SIG-M5 (cell line): ENCODE data around the gene TEN1.
"Not testable (repeated sequence)": the region's sequence is repeated elsewhere in the genome, so short reads cannot be mapped to it uniquely, and the experiment has no call there.

Experiments used
- DNase-seq: peaks from one replicate; lab custom pipeline; 2025; lab: John Stamatoyannopoulos, UW

Gene TEN1, protein sequence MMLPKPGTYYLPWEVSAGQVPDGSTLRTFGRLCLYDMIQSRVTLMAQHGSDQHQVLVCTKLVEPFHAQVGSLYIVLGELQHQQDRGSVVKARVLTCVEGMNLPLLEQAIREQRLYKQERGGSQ

DNA sequence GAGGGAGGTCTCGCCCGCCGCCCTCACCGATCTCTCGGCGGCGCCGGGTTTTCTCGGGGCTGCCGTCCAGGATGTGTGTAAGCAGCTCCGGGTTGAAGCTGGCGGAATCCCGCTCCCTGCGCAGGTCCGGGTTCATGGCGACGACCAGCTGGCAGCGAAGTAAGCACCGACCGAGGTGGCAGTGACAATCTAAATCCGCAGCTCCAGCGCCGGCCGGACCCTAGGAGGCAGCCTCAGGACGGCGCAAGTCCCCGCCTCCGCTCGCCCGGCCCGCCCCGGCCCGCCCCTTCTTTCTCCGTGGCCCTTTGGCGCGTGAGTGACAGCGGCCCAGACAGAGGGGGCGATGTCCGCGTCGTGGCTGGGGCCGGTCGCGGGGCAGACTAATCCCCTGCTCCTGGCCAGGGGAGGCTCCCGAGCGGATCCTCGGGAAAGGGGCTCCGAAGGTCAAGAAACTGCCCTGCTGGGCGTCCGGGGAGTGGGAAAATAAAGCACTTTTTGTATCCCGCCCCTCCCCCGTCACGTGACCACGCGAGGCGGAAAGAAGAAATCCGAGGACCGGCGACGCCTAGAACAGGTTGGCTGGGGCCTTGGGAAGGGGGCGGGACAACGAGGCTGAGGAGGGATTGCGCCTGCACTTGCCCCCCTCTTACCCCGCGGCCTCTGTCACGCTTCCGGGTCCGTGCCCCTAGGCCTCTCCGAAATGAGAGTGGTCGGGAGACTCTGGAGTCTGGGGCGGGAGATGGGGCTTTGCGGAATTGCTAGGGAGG is at the start of gene TEN1, which contains the start of gene ACOX1:
Gene TEN1, plus strand, starts transcription at position 303 of the 767 bp plus-strand sequence. CDS start 6,953 bp downstream, outside the sequence.
Gene ACOX1, minus strand, starts transcription at position 229 of the 767 bp plus-strand sequence. Its CDS starts 93 bp downstream, at position 136.
- DNase-seq: peak; percentile 76

DNA sequence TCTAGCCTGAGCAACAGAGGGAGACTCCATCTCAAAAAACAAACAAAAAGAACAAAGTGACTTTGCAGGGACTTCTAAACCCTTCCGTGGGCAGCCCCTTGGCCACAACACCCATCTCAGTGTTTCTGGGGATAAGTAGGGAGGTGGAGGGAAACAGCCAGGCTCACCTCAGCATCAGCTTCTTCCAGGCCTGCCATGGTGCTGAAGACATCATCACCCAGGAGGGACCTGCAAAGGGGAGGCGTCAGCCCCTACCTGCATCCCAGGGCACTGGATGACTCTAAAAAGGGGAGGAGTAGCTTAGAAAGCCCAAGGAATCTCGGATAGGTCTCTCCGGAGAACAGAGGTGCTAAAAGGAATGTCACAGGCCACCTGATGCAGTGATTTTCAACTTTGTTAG is 48.0 kb upstream of the TEN1 start:
- no peak for DNase-seq

DNA sequence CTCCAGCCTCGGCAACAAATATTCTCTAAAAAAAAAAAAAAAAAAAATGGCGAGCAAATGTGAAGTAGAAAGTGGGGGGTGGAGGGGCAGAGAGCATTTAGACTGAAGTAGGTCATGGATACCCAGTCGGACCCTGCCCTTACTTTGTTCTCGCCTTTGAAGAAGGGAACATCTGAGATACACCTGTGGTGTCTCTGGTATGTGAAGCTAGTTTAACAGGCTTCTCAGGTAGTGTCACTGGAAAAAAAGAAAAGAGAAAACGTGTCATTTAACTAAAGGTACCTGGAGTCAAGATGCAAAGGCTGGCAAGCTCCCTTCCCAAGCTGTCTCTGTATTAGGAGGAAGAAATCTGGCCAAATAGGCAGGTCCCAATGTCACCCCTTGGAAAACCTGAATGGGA is 46.2 kb upstream of the TEN1 start:
- no peak for DNase-seq

DNA sequence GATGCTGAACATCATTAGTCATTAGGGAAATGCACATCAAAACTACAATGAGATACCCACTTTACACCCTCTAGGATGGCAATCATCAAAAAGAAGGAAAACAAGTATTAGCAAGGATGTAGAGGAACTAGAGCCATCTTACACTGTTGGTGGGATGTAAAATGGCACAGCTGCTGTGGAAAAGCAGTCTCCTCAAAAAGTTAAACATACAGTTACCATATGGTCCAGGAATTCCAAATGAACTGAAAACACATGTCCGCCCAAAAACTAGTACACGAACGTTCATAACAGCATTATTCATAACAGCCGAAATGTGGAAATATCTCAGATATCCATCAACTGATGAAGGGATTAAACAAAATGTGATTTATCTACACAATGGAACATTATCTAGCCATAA is 45.2 kb upstream of the TEN1 start:
- no peak for DNase-seq

DNA sequence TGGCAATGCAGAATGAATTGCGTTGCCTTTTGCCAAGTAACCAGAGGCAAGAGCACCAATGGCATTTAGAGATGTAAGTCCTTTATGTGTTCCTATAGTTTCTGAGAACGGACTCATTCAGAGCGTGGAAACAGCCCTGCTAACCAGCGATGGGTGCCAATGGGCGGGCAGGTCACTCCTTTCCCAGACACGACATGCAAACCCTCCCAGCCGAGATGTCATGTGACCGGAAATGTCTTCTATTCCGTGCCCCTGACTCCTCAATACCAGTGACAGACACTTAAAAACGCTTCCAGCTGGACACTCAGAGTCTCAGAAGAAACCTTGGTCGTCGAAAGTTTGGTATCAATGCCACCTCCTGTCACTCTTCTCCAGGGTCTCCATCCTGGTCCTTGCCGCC is 41.4 kb upstream of the TEN1 start:
- DNase-seq: no peak

DNA sequence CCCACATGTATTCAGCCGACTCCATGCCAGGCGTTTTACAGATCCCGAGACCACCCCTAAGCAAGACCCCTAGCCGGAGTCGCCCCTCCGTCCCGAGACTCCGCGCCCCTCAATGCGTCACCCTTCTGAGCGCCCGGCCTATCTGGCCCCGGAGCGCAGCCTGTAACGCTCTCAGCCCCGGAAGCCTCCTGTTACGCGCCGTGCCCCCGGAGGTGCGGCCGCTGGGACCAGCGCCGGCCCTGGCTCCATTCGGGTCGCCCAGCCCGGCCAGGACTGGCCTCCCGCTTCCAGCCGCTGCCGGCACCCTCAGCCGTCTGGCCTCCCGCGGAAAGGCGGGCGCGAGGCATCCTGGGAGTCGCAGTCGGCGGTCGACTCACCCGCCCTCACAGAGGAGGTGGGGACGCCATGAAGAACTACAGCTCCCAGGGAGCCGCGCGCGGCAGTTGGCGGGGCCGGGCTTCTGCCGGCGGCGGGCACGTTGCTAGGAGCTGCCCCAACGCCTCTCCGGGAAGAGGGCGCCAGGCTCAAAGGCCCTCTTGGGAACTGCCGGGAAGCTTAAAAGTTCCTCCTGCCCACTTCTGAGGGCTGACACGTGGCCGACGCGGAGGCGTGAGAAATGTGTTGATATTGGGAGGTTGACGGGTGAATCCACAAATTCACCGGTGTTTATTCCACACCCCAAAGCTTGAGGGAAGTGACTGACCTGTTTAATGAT is 38.2 kb upstream of the TEN1 start, which contains the start of gene FBF1:
Gene FBF1, minus strand, starts transcription at position 316 of the 715 bp plus-strand sequence. CDS start 2,893 bp downstream, outside the sequence.
- peak; percentile 41 for DNase-seq

DNA sequence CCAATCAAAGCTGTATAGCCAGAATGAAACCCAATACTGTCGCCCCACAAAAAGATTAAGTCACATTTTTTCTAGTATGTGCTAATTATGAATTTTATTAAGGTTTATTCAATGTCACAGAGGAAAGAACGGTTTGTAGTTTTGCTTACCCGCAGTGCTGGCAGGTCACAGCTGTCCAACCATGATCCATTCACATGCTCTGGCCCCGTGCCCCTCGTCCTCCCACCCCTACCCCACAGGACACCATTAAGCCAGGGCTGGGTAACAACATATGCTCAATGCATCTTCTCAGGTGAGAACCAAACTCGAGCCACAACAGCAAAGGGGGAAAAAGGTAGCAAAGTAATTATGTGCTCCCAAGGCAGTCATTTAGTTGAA is 37.6 kb upstream of the TEN1 start:
- DNase-seq: no peak

DNA sequence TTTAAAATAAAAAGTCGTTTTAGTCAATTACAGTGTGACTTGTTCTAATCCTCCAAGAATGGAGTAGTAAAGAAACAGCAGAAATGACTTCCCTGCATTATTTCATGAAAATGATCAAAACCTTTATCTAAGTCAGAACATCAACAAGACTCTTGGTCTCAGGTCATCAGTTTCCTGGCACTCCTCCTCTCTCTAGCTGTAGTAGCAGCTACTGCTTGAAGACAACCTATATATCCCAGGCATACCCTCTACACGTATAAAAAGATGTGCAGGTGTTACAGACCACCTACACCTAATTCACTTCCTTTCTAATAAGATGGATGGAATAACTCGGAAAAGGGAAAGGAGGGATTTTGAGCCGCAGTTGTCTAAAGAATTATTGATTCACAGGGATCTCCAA is 36.6 kb upstream of the TEN1 start:
- no peak for DNase-seq

DNA sequence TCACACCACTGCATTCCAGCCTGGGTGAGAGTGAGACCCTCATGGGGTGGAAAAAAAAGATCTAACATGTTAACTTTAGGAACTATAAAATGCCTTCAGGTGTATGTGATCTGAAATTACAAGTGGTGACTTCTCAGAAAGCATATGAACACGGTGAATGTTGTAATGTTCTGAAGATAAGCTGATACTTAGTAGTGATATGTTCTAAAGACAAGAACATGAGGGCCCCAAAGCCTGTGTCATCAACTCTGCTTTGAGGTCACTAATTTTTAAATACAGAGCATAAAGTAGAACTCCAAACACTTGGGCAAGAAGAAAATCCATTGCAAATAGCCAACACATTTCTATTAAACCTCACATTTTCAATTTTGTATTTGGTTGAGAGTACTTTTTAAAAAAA is 35.5 kb upstream of the TEN1 start:
- DNase-seq: no peak

DNA sequence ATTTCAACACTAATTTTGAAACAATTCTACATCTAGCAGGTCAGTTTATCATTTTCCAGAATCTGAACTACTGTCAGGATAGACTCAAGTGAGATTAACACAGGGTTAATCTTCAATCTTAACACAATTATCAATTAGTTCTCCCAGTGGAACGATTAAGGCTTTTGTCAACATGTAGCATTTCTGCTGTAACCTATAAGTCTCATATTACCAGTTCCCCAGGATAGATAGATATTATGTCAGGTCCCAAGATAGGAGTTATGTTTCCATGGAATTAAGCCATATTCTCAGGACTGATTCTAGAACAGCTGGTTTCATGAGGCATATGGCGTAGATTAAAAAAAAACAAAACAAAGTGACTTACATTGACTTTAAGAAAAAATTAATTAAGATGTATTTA is 33.8 kb upstream of the TEN1 start:
- DNase-seq: no peak

DNA sequence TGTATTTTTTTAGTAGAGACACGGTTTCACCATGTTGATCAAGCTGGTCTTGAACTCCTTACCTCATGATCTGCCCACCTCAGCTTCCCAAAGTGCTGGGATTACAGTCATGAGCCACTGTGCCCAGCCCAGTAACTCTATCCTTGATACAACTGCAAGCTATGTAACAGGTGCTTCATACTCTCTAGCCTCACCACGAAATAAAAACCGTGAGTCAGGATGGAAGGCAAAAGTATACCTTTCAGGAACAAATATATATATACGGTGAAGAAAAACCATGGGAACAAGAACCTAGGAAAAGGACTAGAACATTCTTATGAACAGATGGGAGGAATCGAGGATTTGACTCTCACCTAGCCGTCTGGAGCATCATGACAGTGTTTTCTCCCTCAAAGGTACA is 28.6 kb upstream of the TEN1 start:
- no peak for DNase-seq

DNA sequence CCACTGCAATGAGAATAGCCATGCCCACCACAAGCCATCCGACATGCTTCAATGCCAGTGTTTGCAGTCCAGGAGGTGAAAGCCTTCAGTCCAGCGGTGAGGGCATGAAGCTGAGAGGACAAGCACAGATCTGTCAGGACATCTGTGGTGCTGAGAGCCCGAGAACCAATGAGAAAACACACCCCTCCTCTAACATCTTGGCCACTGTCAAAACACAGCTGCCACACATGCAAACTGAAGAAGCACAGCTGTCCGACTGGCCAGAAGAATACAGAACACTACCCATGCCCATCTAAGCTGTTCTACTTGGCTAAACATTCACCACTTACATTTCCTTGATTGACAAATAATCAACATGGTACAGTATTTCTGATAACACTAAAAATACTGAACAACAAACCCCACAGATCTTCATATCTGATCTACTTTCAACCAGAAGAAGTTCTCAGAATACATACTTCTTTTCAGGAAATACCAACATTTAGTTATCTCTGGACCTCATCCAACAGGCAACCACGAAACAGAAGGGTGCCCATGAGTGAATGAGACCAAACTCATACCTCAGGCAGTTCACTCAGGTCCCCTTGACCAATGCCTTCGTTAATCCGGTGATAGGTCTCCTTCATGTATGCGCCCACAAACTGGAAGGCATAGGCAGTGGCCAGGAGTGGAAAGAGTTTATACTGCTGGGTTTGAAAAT is 28.0 kb upstream of the TEN1 start:
- DNase-seq: no peak

DNA sequence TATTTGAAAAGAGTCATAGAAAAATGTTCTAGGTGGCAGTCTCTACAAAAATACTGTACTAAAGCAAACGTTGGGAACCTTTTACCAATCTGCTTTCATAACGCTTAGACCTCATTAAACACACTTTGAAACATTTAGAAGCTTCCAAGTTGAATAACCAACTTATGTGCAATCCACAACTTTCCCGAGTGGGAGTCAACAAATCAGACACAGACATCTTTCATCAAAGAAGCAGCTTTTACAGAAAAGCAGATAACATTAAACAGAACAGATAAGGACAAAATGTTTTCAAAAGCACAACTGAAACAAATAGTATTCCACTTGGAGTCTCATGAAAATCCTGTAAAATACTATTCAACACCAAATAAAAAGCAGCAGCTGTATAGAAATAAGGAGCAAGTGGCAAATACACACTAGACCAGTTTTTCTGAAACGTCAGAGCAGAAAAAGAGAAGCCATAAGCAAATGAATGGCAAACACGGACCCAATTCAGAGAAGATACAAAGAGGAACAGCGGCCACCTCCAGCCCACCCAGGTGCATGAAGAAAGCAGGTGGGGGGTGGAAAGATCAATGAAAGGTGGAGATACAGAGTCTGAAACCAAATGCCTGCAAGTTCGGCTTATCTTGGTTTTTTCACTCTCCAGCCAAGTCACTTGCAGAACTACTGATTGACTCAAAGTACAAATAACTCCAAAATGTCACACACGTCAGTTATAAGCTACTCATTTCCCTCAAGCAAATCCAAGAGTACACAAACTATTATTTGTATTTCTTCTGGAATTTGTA is 19.8 kb upstream of the TEN1 start:
- DNase-seq: no peak

DNA sequence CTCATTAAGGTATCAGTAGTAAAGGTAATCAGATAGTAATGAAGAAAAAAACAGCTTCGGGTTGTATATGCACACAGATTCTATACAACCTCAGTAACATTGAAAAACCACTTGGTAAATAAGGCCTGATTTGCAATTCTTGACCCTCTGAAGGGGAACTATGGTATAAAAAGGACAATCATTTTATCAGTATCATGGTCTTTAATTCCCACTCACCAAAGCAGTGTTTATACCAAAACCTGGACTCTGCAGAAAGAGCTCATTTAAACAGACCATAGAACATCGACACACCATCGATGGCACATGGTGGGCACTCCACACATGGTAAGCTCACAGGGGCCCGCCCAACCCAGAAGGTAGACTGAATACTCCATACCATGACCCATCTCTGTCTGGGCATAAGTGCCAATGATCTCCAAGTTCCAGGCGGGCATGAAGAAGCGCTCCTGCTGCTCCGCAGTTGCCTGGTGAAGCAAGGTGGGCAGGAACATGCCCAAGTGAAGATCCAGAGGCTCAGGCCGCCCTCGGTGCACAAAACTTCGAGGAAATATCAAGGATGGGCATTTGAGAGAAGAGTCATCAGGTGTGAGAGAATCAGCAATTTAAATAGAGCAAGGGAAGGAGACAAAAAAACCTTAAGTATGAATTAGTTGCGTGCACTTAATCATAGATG is 19.1 kb upstream of the TEN1 start:
- DNase-seq: no peak

DNA sequence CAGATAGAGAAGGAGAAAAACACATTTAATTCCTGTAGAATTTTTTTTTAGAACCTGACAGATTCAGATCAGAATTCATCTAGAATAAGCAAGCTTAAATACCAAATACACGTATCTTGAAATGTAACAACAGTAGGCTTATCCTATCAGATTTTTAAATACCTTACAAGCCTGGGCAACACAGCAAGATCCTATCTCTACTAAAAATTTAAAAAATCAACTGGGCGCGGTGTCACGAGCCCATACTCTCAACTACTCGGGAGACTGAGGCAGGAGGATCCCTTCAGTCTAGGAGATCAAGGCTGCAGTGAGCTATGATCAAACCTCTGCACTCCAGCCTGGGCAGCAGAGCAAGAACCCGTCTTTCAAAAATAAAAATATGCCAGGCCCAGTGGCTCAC is 13.6 kb upstream of the TEN1 start:
- DNase-seq: no peak

DNA sequence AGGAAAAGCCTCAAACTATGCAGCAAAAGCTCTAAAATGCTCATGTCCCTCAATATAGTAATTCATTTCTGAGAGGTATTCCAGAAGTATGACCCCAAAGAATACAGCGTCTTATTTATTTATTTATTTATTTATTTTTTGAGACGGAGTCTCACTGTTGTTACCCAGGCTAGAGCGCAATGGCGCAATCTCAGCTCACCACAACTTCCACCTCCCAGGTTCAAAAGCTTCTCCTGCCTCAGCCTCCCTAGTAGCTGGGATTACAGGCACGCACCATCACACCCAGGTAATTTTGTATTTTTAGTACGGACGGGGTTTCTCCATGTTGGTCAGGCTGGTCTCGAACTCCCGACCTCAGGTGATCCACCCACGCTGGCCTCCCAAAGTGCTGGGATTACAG is 10.0 kb upstream of the TEN1 start:
- not testable (repeated sequence) for DNase-seq

DNA sequence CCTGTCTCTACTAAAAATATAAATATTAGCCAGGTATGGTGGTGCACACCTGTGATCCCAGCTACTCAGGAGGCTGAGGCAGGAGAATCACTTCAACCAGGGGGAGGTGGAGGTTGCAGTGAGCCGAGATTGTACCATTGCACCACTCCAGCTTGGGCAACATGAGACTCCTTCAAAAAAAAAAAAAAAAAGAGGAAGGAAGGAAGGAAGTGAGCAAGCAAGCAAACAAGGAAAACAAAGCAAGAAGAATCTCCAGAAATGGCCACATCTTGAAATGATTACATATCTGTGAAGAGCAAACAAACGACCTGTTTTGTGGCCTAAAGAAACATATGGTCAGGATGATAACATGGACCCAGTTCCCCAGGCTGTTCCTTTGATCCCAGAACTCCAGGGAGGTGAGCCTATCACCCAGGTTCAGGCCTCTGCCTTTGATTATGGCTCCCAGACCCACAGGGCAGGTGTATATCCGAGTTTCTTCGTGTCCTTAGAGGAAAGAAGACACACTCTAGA is 9.0 kb upstream of the TEN1 start:
- no peak for DNase-seq

DNA sequence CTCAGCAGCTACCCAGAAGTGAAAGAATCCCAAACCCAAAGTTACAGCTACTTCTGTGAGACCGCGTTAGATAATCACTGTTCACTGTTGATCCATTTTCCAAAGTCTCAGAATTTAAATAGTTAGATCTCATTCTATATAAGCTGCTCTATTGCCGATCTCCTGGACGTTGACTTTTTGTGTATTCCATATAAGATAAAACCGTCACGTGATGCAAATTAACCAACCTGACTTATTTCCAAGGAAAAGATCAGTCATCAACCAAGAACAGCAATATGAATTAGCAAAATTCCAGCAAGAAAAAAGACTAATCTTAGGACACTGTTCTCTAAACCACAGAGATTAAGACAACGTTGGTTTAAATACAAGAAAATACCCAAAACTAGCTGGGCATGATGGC is 8.4 kb upstream of the TEN1 start:
- DNase-seq: no peak

DNA sequence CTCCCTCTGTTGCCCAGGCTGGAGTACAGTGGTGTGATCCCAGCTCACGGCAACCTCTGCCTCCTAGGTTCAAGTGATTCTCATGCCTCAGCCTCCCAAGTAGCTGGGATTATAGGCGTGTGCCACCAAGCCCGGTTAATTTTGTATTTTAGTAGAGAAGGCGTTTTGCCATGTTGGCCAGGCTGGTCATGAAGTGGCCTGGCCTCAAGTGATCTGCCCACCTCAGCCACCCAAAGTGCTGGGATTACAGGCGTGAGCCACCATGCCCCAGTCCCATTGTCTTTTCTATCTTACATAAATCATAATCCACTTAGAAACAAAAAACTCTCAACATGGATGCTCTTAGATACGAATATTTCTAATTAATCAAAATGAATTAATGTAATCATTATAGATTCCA is 3.9 kb upstream of the TEN1 start:
- not testable (repeated sequence) for DNase-seq

DNA sequence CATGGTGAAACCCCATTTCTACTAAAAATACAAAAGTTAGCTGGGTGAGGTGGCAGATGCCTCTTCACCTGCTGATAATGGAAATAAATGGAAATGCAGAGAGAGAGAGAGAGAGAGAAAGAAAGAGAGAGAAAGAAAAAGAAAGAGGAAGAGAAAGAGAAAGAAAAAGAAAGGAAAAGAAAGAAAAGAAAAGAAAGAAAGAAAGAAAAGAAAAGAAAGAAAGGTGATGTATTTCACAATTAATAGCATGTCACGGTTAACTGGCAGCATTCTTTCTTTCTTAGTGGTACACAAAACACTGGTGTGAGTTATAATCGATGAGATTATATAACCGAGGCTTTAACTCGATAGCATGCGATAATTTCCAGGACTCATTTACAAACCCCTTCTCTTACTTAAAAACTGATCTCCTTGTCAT is 3.3 kb upstream of the TEN1 start:
- no peak for DNase-seq
